Stimulated activated CD4-positive, alpha-beta T cell treated with anti-CD3 and anti-CD28 coated beads, Interleukin-2, amount 100 ng/mL, for 48 hours (primary cell): ENCODE data around the gene FANCB.

ENCODE experiments used
- DNase-seq, 2 donors: peaks; one replicate each; pipeline ENCODE4 v3.0.0-alpha.2; 2020

Gene FANCB

DNA sequence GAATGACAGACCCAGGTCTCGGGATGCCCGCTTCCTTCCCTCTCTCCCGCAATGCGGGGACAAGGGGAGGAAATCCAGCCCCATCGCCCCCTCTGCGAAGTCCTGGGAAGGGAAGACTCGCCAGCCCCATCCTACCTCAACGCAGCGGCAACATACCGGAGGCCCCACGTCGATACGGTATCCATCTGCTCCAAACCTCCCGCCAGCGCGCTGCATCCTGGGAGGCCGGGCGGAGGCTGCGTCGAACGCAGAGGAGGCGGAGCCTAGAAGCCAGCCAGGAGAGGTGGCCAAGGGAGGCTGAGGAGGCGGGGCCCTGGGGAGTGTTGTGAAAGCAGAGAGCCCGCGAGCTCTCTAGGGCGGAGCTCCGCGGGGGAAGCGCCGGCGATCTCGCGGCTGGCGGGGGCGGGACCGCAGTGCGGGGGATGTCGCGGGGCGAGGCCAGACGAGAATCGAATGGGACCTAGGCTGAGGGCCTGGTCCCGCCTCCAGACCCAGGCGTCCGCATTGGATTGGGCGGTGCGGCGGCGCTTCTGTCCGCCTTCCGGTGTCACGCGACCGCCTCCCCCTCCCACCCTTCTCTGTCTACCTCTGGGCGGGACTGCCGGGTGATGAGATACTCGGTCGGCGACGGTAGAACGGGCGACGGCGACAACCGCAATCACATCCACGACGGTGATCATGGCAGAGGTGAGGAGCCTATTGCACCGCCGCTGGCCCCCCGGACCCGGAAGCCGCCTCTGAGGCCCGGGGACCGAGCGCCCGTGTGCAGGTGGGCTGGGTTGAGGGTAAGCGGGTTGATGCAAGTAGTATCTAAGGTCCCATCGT, at the start of gene FANCB, which contains the start of gene MOSPD2:
FANCB (minus strand) TSS at position 219 of the 825 bp plus-strand sequence. CDS start 7,559 bp downstream, outside the sequence.
MOSPD2 (plus strand) TSS at position 571 of the 825 bp plus-strand sequence; CDS start at position 679, 108 bp downstream.
- peak; percentile 80 to 82 for DNase-seq

DNA sequence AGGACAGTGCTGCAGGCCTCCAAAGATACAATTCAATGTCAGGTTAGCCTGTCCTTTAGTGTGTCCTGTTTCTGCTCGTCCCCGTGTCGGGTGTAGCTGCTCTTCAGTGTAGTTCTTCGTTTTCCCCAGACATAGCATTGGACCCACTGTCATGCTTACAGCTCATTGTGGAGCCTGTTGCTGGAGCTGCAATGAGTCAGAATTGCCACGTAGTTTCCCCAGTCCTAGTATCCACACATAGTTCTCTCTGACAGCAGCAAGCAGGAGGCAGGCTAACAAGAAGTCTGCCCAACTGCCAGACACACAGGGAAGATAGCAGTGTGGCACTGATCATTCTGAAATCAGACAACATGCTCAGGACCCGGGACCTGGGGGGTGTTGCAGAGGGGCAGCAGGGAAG, 49.6 kb upstream of the FANCB start:
- DNase-seq, result no peak

DNA sequence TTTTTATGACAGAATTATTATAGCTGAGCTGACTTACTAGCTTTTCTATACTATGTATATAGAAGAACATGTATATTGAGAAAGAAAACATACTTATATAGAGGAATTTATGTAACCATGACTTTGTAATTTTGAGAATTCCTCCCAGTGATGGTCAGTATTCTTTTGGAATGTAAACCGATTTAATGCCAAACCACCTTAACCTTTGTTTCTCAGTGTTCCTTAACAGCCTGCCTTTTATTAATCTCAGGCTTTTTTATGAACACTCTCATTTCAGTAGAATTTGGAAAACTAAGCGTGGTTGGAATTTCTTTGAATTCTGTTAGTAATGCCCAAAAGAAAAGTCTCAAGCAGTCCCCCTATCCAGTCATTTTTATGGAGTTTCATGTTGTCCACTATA, 47.3 kb upstream of the FANCB start:
- DNase-seq, result no peak

DNA sequence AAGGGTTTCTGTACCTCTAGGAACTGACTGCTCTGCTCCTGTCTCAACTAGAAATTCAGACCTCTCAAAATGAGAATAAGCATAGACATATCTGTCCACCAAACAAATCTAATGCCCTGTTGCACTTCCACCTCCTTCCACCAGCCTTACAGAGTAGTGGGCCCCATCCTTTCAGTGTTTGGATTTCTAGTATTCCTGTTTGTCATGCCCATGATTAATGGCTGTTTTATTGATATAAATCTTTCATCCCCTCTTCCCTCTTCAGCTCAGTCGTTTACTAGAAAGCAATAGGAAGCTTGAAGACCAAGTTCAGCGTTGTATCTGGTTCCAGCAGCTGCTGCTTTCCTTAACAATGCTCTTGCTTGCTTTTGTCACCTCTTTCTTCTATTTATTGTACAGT, 46.5 kb upstream of the FANCB start:
- DNase-seq, result no peak

DNA sequence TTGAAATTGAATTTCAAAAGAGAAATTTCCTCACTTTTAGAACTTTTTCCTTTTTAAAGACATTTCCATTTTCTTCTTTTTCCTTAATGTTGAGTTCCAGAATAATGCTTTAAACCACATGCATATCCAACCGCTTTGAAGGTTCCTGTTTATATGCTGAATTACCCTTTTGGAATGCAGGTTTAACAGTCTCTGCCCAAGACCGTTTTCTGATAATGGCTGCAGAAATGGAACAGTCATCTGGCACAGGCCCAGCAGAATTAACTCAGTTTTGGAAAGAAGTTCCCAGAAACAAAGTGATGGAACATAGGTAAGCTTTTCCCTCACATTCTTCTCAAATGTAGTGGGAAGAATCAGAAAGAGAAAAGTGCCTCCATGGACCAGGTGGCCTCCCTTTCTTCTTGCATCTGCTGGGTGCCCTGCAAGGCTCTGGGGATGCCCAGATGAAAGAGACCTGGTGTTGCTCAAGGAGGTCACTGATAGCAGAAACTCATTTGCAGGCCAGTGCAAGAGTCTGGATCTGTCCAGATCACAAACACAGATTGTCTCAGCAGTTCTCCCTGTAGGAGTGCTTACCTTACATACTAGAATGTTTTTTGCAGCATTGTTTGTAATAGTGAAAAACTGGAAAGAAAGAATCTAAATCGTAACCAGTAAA, 43.3 kb upstream of the FANCB start:
- no peak for DNase-seq

DNA sequence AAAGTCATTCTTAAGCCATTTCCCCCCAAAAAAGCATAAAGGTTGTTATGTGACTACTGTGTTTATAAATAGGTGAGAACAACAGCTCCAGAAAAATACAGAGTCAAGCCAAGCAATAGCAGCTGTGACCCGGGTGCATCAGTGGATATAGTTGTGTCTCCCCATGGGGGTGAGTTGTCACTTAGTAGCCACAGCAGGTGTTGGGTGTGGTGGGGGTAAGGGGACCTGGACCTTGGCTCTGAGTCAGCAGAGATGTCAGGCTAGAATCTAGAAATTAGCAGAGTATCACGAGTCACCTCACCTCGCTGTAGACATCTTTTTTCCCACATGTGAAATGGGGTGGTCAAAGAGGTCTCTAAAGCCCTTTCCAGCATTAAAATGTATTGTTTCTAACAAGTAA, 42.7 kb upstream of the FANCB start:
- no peak for DNase-seq

DNA sequence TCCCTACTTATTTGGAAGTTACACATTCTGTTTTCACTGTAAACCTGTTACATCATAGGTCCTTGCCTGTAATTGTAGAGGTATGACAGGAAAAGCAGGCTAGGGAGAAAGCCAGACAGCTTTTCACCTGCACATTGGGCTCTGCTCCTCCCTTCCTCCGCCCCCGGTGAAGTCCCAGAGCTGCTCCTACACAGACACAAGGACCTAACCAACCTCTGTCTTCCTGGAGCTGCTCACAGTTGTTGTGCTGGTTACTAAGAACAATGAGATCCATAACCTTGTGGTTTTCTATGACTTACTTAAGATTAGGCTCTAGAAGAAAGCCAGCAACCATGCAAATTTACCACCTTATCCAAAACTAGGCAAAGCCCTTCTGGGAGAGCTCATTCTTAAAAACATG, 40.4 kb upstream of the FANCB start:
- DNase-seq, result no peak

DNA sequence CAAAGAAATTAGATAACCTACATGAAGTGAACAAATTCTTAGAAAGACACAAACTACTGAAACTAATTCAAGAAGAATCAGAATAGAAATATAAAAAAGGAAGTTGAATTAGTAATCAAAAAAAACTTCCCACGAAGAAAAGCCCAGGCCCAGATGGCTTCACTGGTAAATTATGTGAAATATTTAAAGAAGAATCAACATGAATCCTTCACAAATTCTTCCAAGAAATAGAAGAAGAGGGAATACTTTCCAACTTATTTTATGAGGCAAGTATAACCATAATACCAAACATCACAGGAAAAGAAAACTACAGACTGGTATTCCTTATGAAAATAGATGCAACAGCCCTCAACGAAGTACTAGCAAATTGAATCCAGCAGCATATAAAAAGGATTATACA, 31.0 kb upstream of the FANCB start:
- DNase-seq, result no peak

DNA sequence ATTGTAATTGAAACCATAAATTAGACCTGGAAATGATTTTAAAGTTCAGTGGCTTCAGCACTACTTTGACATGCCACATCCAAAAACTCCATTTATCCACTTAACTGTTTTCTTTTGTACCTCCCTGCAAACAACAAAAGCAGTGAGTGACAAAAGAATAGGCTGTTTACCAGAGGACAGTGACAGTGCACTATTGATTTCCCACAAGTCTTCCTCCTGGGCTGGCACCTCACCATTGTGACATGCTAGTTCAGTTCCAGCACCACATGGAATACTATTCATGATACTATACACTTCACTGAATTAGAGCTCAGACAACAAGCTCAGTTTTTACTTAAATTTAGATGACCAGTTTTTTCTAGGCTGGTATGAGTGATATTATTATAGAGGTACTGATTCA, 29.7 kb upstream of the FANCB start:
- no peak for DNase-seq

DNA sequence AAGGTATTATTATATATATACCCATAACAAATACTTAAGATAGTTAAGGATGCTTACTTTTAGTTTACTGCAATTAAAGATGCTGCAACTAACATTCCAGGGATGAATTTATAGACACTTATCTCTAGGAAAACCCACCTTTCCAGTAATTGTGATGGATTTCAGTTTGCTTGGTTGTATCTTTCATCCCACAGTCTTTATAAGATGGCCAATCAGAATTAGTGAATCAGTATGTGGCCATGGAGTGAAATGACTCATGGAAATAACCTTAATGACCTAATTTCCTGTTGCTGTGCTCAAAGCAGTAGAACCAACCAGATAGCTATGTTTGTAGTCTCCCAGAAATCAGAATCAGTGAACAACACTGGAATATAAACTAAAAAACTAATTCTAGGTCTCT, 26.7 kb upstream of the FANCB start:
- DNase-seq, result no peak

DNA sequence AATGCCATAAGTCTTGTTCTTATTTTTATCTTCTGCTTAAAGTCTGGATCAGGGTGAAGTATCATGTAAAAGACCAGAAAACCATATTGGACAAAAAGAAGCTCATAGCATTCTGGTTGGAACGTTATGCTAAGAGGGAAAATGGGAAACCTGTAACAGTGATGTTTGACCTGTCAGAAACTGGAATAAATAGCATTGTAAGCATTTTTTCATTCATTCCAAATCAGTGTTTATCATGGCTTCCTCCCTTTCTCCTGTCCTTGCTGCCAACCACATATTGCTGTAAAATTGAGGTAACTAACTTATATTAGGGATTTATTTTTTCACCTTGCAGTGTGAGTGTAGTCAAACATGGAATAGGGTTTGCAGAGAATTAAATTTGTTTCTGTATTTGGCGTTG, 24.2 kb upstream of the FANCB start:
- DNase-seq, result no peak

DNA sequence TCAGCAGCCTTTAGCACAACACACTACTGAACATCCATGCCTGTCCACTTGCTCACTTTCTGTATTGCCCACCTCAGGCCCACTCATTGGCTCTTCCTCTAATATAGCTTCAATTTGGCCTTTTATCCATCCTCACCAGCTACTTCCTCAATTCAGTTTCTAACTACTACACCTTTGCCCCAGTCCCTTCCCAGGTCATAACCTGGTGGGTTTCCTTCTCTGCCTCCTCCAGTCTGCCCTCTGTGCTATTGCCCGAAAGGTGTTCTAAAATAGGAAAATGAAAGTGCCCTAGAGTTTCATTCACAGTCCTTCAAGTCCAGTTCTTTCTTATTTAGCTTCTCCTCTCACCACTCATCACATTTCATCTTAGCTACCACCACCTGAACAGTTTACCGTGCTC, 23.4 kb upstream of the FANCB start:
- DNase-seq, result no peak

DNA sequence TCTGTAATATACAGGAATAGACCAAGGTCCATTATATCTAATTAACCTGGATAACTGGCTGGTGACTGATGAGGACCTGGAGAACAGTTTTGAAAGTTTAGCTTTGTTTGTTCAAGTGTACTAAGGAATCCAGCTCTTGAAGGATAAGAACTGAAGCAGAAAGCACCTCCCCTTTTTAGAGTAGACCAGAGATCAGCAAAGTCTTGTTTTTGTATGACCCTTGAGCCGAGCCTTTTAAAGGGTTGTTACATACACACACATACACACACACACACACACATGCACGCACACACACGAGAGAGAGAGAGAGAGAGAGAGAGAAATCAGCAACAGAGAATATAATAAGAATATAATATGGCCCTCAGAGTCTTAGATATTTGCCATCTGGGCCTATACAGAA, 13.4 kb upstream of the FANCB start:
- DNase-seq, result no peak

DNA sequence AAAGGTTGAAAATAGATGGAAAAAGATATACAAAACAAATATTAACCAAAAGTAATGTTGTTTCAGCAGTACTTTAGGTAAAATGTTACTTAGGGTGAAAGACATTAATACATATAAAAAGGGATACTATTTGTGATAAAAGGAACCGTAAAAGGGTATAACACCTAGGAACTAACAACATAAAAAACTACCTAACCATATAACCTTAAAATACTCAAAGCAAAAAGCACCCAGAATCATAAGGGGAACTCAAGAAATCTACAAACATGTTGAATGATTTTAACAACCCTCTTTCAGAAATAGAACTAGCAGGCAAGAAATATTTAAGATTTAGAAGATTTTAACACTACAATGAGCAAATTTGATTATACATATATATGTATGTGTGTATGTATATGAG, 11.8 kb upstream of the FANCB start:
- DNase-seq, result no peak

DNA sequence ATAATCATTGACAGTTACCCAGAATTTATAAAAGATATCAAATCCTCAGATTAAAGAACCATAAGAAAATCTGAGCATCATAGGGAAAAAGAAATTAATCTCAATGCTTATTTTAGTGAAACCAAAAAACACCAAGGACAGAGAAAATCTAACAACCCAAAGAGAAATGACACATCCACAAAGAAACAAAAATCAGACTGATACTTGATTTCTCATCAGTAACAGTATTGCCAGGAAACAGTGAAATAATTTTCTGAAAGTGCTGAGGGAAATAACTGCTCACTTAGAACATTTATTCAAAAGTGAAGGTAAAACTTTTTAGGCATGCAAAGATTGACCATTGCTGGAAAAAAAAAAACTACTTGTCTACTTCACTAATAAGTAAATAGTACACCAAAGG, 11.0 kb upstream of the FANCB start:
- no peak for DNase-seq

DNA sequence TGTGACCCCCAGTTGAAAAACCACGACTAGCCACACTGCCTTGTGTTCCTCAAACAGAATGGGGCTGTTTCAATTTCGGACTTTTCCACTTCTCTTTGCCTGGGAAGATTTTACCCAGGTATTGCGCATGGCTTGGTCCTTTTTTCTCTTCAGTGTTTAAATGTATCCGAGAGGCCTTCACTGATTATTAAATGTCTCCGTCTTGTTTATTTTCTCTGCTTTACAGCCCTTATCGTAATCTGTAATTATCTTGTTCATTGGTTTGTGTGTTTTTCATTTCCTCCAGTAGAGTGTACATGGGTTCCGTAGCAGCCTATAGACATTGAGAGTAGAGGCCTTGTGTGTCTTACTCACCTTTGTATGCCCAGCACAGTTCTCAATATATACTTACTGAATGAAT, 2.8 kb upstream of the FANCB start:
- no peak for DNase-seq

DNA sequence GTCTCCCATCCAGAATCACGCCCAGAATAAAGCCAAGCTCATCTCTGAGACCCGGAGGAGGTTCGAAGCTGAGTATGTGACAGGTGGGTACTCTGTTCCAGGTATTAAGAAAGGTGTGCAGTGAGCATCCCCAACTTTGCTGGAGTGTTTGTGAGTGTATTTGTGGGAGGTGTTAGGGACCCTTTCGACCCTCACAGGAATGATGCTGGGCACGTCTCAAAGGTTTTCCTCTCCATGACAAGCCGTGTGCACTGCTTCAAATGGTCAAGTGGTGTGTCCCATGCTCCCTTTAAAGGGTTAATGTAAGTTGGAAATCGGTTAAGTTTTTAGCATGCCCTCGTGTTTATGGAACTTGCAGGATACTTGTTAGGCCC, 794 bp upstream of the FANCB start:
- DNase-seq, result peak in 1 of 2 donors; percentile 1

DNA sequence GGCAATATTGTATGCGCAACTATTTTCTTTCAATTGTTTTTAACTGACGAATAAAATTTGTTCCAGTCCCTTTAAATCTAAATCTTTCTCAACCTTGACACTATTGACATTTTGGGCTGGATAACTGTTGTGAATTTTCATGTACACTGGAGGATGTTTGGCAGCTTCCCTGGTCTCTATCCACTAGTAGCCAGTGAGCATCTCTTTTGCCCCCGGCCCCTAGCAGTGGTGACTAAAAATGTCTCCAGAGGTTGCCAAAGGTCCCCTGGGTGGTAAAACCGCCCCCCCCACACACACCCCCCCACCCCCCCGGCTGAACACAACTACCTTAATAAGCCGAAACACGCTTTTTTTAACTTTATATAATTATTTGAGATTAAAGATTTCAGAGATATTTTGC, 514 bp downstream of the FANCB start:
- no peak for DNase-seq

DNA sequence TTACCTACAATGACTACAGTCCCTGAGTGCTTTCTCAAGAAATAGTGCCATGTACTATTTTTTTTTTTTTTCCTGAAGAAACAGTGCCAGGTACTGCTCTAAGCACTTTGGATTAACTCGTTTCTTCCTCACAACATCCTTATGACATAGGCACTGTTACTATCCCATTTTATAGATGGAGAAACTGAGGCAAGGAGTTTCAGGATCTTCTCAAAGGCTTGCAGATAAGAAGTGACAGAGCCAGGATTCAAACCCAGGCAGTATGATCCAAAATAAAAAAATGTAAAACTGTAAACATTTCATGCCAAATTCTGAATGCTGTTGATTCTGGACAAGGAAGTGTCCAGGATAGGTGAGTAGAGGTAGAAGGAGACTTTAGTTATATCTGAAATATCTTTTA, 1.1 kb downstream of the FANCB start:
- no peak for DNase-seq

DNA sequence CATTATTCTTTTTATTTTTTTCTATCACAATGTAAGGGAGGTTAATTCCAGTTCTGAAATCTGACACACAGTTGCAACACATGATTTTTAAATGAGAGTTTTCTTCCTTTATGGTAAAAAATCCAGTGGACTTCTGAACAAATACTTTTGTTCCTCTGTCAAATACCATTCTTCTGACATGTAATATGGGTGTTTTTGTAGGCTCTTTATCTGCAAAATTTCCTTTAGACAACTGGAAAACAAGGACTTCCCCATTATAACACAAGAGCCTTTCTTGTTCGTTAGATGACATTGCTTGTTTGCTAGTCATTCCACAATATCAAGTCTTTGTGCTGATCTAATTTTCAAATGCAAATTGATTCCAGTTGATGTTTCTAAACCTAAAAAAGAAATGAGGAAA, 7.7 kb downstream of the FANCB start:
- DNase-seq, result no peak

DNA sequence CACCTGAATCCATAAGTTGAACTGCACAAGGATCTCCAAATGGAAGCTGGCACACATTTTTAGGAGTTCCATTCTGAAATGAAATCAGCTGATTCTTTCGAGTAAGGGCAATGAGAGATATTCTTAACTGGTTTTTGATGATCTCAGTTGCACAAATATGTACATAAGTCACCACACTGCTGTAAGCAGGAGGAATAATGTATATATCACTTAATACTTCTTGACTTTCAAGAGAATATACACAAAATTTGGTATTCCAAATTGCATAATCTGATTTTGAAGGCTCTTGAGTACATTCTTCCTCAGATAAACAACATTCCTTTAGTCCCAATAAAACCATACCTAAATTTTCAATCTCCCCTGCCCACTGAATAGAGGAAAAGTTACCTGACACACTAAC, 8.2 kb downstream of the FANCB start:
- no peak for DNase-seq

DNA sequence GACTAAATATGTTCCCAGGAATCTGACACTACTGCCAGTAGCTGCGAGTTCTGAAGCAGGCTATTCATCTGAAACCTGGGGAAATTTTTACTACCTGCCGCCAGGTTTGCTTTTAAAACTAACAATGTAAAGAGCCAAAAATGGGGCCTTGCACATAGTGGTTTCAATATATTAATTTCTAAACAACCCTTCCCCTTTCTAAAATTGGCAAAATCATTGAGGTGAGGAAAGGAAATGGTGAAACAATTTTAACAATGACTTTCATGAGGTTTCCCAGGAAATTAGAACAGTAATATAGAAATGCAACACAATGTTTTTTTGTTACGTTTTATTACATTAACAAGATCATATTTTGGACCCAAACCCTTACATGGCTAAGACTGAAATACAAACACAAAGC, 21.3 kb downstream of the FANCB start:
- no peak for DNase-seq

DNA sequence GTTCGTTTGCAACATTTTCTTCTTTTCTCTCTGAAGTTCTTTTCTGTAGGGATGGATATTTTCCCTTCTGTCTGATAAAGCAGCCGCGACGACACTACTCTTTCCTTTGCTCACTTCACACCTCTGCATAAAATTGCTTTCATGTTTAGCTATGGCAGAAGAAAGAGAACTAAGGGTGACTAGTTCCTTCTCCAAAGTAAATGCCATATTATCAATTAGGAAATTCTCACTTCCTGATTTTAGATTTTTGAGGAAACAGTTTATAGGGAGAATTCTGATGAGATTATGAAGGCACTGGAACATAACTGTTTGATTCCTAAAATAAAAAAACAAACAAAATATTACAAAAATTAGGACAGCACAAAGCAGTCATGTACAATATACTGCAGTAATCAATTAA, 29.2 kb downstream of the FANCB start:
- DNase-seq, result no peak

DNA sequence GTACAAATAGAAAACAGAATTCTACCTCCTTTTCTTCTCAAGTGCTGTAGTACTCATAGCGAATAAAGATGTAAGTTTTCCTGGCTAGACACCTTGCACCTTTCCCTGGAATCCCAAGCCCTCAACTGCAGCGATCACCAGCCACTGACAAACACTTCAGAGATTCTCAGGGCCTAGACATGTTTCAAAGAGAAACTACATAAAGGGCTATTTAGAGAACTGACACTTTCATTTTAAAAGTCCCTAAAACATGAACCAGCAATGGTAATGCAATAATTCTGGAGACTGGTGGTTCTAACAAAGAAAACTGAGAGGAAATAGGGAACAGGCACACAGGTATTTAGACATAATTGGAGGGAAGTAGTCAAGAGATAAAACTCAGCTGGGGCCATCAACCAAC, 35.7 kb downstream of the FANCB start:
- DNase-seq, result no peak

DNA sequence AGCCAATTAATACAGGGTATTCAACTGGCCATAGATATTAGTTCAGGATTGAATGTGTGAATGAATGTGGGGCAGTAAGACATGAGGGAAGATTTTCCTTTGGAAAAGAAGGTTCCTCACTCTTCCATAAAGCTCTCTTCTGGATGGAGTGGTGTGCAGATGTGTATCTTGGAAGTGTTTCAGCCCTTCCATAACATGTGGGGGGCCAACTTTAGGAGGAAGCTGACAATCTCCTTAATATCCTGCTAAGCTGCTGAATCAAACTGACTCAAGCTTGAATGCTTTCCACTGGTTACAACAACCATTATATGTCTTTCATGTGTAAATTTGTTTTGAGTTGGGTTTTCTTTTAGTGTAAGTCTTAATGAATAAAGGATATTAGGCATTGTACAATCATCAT, 40.3 kb downstream of the FANCB start:
- no peak for DNase-seq
